Activated B cell treated with CpG ODN at 0.5 μM for 24 hours (primary cell): Measurements from ENCODE around the gene ANO2. TPM values are rescaled to one million over a fixed set of nuclear protein-coding genes. Genes with fewer than 3 reads are reported as not detected.

ENCODE experiments used
- ATAC-seq: fragments of 200-7000 bp; cut with Tn5 transposase; one replicate; pipeline ENCODE4 v1.10.0; 2021; ENCODE audit warnings: low read depth, mild to moderate bottlenecking, moderate library complexity
- CTCF ChIA-PET: fragments of 350-600 bp; sonication (Branson Sonifier 250); formaldehyde crosslinking; loops from one replicate; lab custom pipeline; 2021; ENCODE audit warnings: antibody characterized with exemption; lab: Charles Lee
- POLR2A ChIA-PET: fragments of 350-600 bp; sonication (Branson Sonifier 250); formaldehyde crosslinking; loops from one replicate; lab custom pipeline; 2021; ENCODE audit warnings: antibody characterized with exemption; lab: Charles Lee
- DNase-seq: peaks from one replicate; pipeline ENCODE4 v3.0.0; 2022
- H3K27ac Mint-ChIP-seq: one replicate; pipeline ENCODE4 v1.8.0; 2020; ENCODE audit warnings: mixed read lengths
- H3K27me3 Mint-ChIP-seq: one replicate; pipeline ENCODE4 v1.8.0; 2021; ENCODE audit warnings: mixed read lengths
- H3K36me3 Mint-ChIP-seq: one replicate; pipeline ENCODE4 v1.8.0; 2021; ENCODE audit warnings: low read depth, mixed read lengths
- H3K4me1 Mint-ChIP-seq: one replicate; pipeline ENCODE4 v1.8.0; 2021; ENCODE audit warnings: mixed read lengths
- H3K4me3 Mint-ChIP-seq: one replicate; pipeline ENCODE4 v1.8.0; 2020; ENCODE audit warnings: mild to moderate bottlenecking, mixed read lengths
- H3K9me3 Mint-ChIP-seq: one replicate; pipeline ENCODE4 v1.8.0; 2020; ENCODE audit warnings: mixed read lengths
- CTCF ChIP-seq: fragments of 200-600 bp; IDR thresholded peaks from one replicate; pipeline ENCODE4 v1.8.0; 2022; ENCODE audit warnings: antibody characterized with exemption, mild to moderate bottlenecking
- intact Hi-C: fragments of 100-400 bp; cut with micrococcal nuclease; formaldehyde crosslinking; loops from one replicate; pipeline ENCODE4 v1.15.1; 2024
- total RNA-seq: library from RNA; stranded (reverse); gene quantifications from 2 replicates; pipeline ENCODE4 v1.2.3, GENCODE V29; 2022

Gene ANO2
- total RNA-seq, 1 donor from 2014 or later, result not detected

- H3K4me3 Mint-ChIP-seq, result no peak overlapping the region
- H3K4me1 Mint-ChIP-seq, result no peaks in the 10 kb centered on the region
- peaks cover 13% of the 10 kb centered on the region for H3K27me3 Mint-ChIP-seq
- no peaks in the 10 kb centered on the region for H3K9me3 Mint-ChIP-seq
- H3K27ac Mint-ChIP-seq, result no peak overlapping the region
- no peak for TF ChIP-seq CTCF
- H3K36me3 Mint-ChIP-seq, result no peaks in the 10 kb centered on the region
- ATAC-seq (no peak), DNase-seq (no peak)
- CTCF ChIA-PET, result no interaction called here
- intact Hi-C loops, result no loop called here
- POLR2A ChIA-PET, result no interaction called here
These were observed 325.4 kb downstream of the ANO2 start for GRCh38 chr12:5619628-5620027.

GRCh38 chr12:5616854-5617253 lies 328.2 kb downstream of the ANO2 start:
- Mint-ChIP-seq H3K4me3 (no peak overlapping the region), H3K27ac (no peak overlapping the region), H3K27me3 (peaks cover 13% of the 10 kb centered on the region), H3K9me3 (no peaks in the 10 kb centered on the region), H3K36me3 (no peaks in the 10 kb centered on the region), H3K4me1 (no peaks in the 10 kb centered on the region)
- TF ChIP-seq CTCF, result no peak
- intact Hi-C loops, result no loop called here
- ATAC-seq, result no peak
- DNase-seq, result no peak
- ChIA-PET POLR2A (no interaction called here), CTCF (no interaction called here)

- intact Hi-C loops, result no loop called here
- H3K27me3 Mint-ChIP-seq, result peaks cover 7% of the 10 kb centered on the region
- ChIA-PET POLR2A (no interaction called here), CTCF (no interaction called here)
- no peak for DNase-seq
- no peaks in the 10 kb centered on the region for H3K36me3 Mint-ChIP-seq
- no peak overlapping the region for H3K27ac Mint-ChIP-seq
- ATAC-seq, result no peak
- H3K4me1 Mint-ChIP-seq, result no peaks in the 10 kb centered on the region
- TF ChIP-seq CTCF, result no peak
- no peak overlapping the region for H3K4me3 Mint-ChIP-seq
- H3K9me3 Mint-ChIP-seq, result no peaks in the 10 kb centered on the region
These were observed 329.3 kb downstream of the ANO2 start for GRCh38 chr12:5615760-5616159.

GRCh38 chr12:5614256-5614655 lies 330.8 kb downstream of the ANO2 start:
- DNase-seq (no peak), ATAC-seq (no peak)
- peaks cover 5% of the 10 kb centered on the region for H3K27me3 Mint-ChIP-seq
- H3K36me3 Mint-ChIP-seq, result no peaks in the 10 kb centered on the region
- POLR2A ChIA-PET, result no interaction called here
- intact Hi-C loops, result no loop called here
- CTCF ChIA-PET, result no interaction called here
- H3K9me3 Mint-ChIP-seq, result no peaks in the 10 kb centered on the region
- no peaks in the 10 kb centered on the region for H3K4me1 Mint-ChIP-seq
- TF ChIP-seq CTCF, result no peak
- no peak overlapping the region for H3K27ac Mint-ChIP-seq
- H3K4me3 Mint-ChIP-seq, result no peak overlapping the region

- H3K9me3 Mint-ChIP-seq, result no peaks in the 10 kb centered on the region
- ChIA-PET CTCF (no interaction called here), POLR2A (no interaction called here)
- ATAC-seq (no peak), DNase-seq (no peak)
- no peak for TF ChIP-seq CTCF
- H3K36me3 Mint-ChIP-seq, result no peaks in the 10 kb centered on the region
- H3K27me3 Mint-ChIP-seq, result no peaks in the 10 kb centered on the region
- intact Hi-C loops, result no loop called here
- no peaks in the 10 kb centered on the region for H3K4me1 Mint-ChIP-seq
- no peak overlapping the region for H3K4me3 Mint-ChIP-seq
- no peak overlapping the region for H3K27ac Mint-ChIP-seq
These were observed 332.3 kb downstream of the ANO2 start for GRCh38 chr12:5612556-5613410.
